Liver (tissue), 9 donors: Measurements from ENCODE around the gene OR10H2. TPM values are rescaled to one million over a fixed set of nuclear protein-coding genes. Genes with fewer than 3 reads are reported as not detected.

Source experiments
- DNase-seq: peaks from one replicate; pipeline ENCODE4 v3.0.0-alpha.2; 2017; ENCODE audit warnings: low spot score
- H3K27ac ChIP-seq, 2 donors: one replicate each; pipeline ENCODE4 v1.7.0; 2013; ENCODE audit warnings: inconsistent platforms in 2 of 2, low read length in 2 of 2, control low read depth in 1 of 2, low read depth in 1 of 2, mild to moderate bottlenecking in 1 of 2
- H3K27me3 ChIP-seq, 4 donors: one replicate each; pipeline versions ENCODE4 v1.6.1 to v1.7.0; 2013; ENCODE audit warnings: low read length in 3 of 4, inconsistent platforms in 1 of 4, mild to moderate bottlenecking in 1 of 4, moderate library complexity in 1 of 4; ENCODE audit not compliant: control insufficient read depth in 4 of 4, insufficient read depth in 4 of 4
- H3K36me3 ChIP-seq, 4 donors: one replicate each; pipeline versions ENCODE4 v1.6.1 to v1.7.0; 2013; ENCODE audit warnings: low read length in 3 of 4, mild to moderate bottlenecking in 3 of 4, low read depth in 1 of 4, moderate library complexity in 1 of 4; ENCODE audit not compliant: control insufficient read depth in 4 of 4, insufficient read depth in 3 of 4
- H3K4me1 ChIP-seq, 4 donors: one replicate each; pipeline versions ENCODE4 v1.6.1 to v1.7.0; 2013; ENCODE audit warnings: low read length in 3 of 4, mild to moderate bottlenecking in 3 of 4, moderate library complexity in 1 of 4; ENCODE audit not compliant: control insufficient read depth in 4 of 4, insufficient read depth in 4 of 4
- H3K4me3 ChIP-seq, 3 donors: one replicate each; pipeline versions ENCODE4 v1.6.1 to v1.7.0; 2013; ENCODE audit warnings: low read length in 3 of 3, control low read depth in 1 of 3, low read depth in 1 of 3, mild to moderate bottlenecking in 1 of 3
- H3K9ac ChIP-seq, 2 donors: one replicate each; pipeline ENCODE4 v1.7.0; 2013; ENCODE audit warnings: low read length in 2 of 2, mild to moderate bottlenecking in 2 of 2, moderate library complexity in 2 of 2, control low read depth in 1 of 2, low read depth in 1 of 2
- H3K9me3 ChIP-seq, 4 donors: one replicate each; pipeline versions ENCODE4 v1.6.1 to v1.7.0; 2013; ENCODE audit warnings: low read length in 3 of 4; ENCODE audit not compliant: control insufficient read depth in 4 of 4
- EGR1 ChIP-seq, 2 donors: IDR thresholded peaks; 2 replicates each; pipeline ENCODE4 v1.6.1; 2016 to 2018; ENCODE audit warnings: antibody characterized with exemption in 2 of 2, low read depth in 2 of 2
- FOXA1 ChIP-seq: IDR thresholded peaks from 2 replicates; pipeline ENCODE4 v1.6.1; 2016; ENCODE audit warnings: antibody characterized with exemption
- FOXA2 ChIP-seq: IDR thresholded peaks from 2 replicates; pipeline ENCODE4 v1.6.1; 2016; ENCODE audit warnings: antibody characterized with exemption
- GABPA ChIP-seq, 2 donors: IDR thresholded peaks in 1 of 2; conservative IDR thresholded peaks in 1 of 2; 2 replicates each; pipeline ENCODE4 v1.6.1; 2016; ENCODE audit warnings: antibody characterized with exemption in 2 of 2, mild to moderate bottlenecking in 1 of 2, moderate library complexity in 1 of 2
- HNF4A ChIP-seq, 2 donors: conservative IDR thresholded peaks; 2 replicates each; pipeline ENCODE4 v1.6.1; 2016; ENCODE audit warnings: antibody characterized with exemption in 2 of 2, mild to moderate bottlenecking in 2 of 2
- HNF4G ChIP-seq: IDR thresholded peaks from 2 replicates; pipeline ENCODE4 v1.6.1; 2016; ENCODE audit warnings: antibody characterized with exemption
- JUND ChIP-seq, 2 donors: IDR thresholded peaks; 2 replicates each; pipeline ENCODE4 v1.6.1; 2016; ENCODE audit warnings: antibody characterized with exemption in 2 of 2
- NR2F2 ChIP-seq: IDR thresholded peaks from 2 replicates; pipeline ENCODE4 v1.6.1; 2016; ENCODE audit warnings: antibody characterized with exemption
- RAD21 ChIP-seq, 2 donors: IDR thresholded peaks; 2 replicates each; pipeline ENCODE4 v1.6.1; 2016; ENCODE audit warnings: antibody characterized with exemption in 2 of 2, mild to moderate bottlenecking in 2 of 2
- RXRA ChIP-seq, 2 donors: IDR thresholded peaks; 2 replicates each; pipeline ENCODE4 v1.6.1; 2017 to 2018; ENCODE audit warnings: antibody characterized with exemption in 2 of 2, mild to moderate bottlenecking in 1 of 2
- SP1 ChIP-seq: IDR thresholded peaks from 2 replicates; pipeline ENCODE4 v1.6.1; 2018; ENCODE audit warnings: antibody characterized with exemption, mild to moderate bottlenecking
- TAF1 ChIP-seq: conservative IDR thresholded peaks from 2 replicates; pipeline ENCODE4 v1.6.1; 2016; ENCODE audit warnings: antibody characterized with exemption, mild to moderate bottlenecking
- YY1 ChIP-seq: IDR thresholded peaks from 2 replicates; pipeline ENCODE4 v1.6.1; 2016; ENCODE audit warnings: antibody characterized with exemption, mild to moderate bottlenecking
- WGBS: extraction: QIAGEN DNeasy Blood & Tissue Kit; methylation state at CpG from one replicate; pipeline ENCODE4 v1.1.7; 2013; 5-methylcytosine and 5-hydroxymethylcytosine counted together
- polyA plus RNA-seq, 2 donors: library from polyadenylated mRNA; stranded (reverse) in 1 of 2; unstranded in 1 of 2; fragments of 200-250 nt in 1 of 2; fragments of >200 nt in 1 of 2; fragmentation: Nextera tagmentation in 1 of 2; extraction: Ambion mirVana in 1 of 2; gene quantifications; one replicate each; pipeline versions ENCODE4 v1.2.1 to v1.2.3, GENCODE V29; 2013 to 2015
- total RNA-seq, 2 donors: library from RNA; depleted of rRNA; stranded (reverse); fragments of >200 nt; gene quantifications; one replicate each; pipeline ENCODE4 v1.2.3, GENCODE V29; 2014
- TF ChIP-seq, protein P1 (sequence below): IDR thresholded peaks from 2 replicates; pipeline ENCODE4 v1.6.1; 2016; ENCODE audit warnings: antibody characterized with exemption, mild to moderate bottlenecking
- TF ChIP-seq, protein P2 (sequence below): fragments of 150-350 bp; IDR thresholded peaks from 2 replicates; pipeline ENCODE4 v1.5.1; 2017; ENCODE audit warnings: improper control_type of control experiment, low read depth, low read length; ENCODE audit not compliant: missing input control
- TF ChIP-seq, protein P3 (sequence below): IDR thresholded peaks from 2 replicates; pipeline ENCODE4 v1.6.1; 2016; ENCODE audit warnings: antibody characterized with exemption
- TF ChIP-seq, protein P4 (sequence below): IDR thresholded peaks from 2 replicates; pipeline ENCODE4 v1.6.1; 2016; ENCODE audit warnings: antibody characterized with exemption
- TF ChIP-seq, protein P5 (sequence below): IDR thresholded peaks from 2 replicates; pipeline ENCODE4 v1.6.1; 2016; ENCODE audit warnings: antibody characterized with exemption
- donor health status: healthy.
- donor health status: healthy.
- donor health status: healthy.
- donor health status: healthy.
- donor health status: healthy.

The OR10H2 gene
- total and polyA plus RNA-seq, 4 donors, result not detected

DNA sequence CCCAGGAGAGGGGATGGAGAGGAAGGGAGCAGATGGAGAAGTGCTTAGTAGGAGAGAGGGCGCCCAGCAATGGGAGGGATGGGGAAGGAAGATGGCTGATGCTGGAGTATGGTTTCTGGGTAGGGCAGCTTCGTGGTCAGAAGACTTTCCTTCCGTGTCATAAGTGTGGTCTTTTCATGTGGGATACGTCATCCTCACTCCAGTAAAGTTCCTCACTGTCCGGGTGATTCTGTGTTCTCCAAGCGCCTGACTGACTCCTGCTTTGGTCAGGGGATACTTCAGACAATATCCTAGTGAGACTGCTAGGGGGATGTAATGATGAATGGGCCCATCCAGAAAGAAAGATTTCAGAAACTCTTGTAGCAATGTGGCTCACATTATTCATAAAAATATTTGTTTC is 6.1 kb downstream of the OR10H2 start:
- Histone ChIP-seq H3K36me3 (no peaks in the 10 kb centered on the region), H3K27ac (no peak overlapping the region), H3K27me3 (no peaks in the 10 kb centered on the region), H3K9me3 (no peaks in the 10 kb centered on the region), H3K9ac (no peak overlapping the region), H3K4me3 (no peak overlapping the region), H3K4me1 (no peaks in the 10 kb centered on the region)
- 70% methylated on average over 6 of the region's 6 CpGs for WGBS
- TF ChIP-seq, protein P1, sequence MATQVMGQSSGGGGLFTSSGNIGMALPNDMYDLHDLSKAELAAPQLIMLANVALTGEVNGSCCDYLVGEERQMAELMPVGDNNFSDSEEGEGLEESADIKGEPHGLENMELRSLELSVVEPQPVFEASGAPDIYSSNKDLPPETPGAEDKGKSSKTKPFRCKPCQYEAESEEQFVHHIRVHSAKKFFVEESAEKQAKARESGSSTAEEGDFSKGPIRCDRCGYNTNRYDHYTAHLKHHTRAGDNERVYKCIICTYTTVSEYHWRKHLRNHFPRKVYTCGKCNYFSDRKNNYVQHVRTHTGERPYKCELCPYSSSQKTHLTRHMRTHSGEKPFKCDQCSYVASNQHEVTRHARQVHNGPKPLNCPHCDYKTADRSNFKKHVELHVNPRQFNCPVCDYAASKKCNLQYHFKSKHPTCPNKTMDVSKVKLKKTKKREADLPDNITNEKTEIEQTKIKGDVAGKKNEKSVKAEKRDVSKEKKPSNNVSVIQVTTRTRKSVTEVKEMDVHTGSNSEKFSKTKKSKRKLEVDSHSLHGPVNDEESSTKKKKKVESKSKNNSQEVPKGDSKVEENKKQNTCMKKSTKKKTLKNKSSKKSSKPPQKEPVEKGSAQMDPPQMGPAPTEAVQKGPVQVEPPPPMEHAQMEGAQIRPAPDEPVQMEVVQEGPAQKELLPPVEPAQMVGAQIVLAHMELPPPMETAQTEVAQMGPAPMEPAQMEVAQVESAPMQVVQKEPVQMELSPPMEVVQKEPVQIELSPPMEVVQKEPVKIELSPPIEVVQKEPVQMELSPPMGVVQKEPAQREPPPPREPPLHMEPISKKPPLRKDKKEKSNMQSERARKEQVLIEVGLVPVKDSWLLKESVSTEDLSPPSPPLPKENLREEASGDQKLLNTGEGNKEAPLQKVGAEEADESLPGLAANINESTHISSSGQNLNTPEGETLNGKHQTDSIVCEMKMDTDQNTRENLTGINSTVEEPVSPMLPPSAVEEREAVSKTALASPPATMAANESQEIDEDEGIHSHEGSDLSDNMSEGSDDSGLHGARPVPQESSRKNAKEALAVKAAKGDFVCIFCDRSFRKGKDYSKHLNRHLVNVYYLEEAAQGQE, result no peak
- TF ChIP-seq FOXA1 (no peak), RXRA (IDR thresholded peaks at IDR 0.05) (no peak), YY1 (no peak), TAF1 (no peak), RAD21 (IDR thresholded peaks at IDR 0.05) (no peak), HNF4A (conservative IDR thresholded peaks at IDR 0.05) (no peak), HNF4G (no peak), SP1 (no peak), NR2F2 (no peak), GABPA (IDR thresholded peaks at IDR 0.05 in 1 of 2, conservative IDR thresholded peaks at IDR 0.05 in 1 of 2) (no peak), FOXA2 (no peak)
- TF ChIP-seq, protein P2, sequence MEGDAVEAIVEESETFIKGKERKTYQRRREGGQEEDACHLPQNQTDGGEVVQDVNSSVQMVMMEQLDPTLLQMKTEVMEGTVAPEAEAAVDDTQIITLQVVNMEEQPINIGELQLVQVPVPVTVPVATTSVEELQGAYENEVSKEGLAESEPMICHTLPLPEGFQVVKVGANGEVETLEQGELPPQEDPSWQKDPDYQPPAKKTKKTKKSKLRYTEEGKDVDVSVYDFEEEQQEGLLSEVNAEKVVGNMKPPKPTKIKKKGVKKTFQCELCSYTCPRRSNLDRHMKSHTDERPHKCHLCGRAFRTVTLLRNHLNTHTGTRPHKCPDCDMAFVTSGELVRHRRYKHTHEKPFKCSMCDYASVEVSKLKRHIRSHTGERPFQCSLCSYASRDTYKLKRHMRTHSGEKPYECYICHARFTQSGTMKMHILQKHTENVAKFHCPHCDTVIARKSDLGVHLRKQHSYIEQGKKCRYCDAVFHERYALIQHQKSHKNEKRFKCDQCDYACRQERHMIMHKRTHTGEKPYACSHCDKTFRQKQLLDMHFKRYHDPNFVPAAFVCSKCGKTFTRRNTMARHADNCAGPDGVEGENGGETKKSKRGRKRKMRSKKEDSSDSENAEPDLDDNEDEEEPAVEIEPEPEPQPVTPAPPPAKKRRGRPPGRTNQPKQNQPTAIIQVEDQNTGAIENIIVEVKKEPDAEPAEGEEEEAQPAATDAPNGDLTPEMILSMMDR, result no peak
- TF ChIP-seq, protein P3, sequence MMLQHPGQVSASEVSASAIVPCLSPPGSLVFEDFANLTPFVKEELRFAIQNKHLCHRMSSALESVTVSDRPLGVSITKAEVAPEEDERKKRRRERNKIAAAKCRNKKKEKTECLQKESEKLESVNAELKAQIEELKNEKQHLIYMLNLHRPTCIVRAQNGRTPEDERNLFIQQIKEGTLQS, result no peak
- DNase-seq, result no peak

DNA sequence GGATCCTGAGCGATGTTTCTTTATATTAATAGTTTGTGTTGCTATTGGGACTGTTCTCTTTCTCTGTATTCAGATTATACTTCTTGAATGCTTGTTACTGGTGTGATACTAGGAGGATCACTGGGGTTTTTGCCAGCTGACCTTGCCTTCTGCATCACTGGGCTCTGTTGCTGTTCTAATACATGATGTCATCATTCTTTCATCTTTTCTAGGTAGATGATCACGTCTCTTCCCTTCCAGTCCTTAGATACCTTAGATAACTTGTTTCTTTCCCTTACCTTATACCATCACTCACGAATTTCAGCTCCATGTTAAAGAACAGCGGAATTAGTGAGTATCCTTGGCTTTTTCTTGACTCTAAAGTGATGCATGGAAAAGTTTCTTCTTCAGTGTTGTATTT is 9.9 kb downstream of the OR10H2 start, which contains the start of gene OR10H3:
Gene OR10H3, plus strand, starts transcription at position 264 of the 400 bp plus-strand sequence. CDS start 3,408 bp downstream, outside the sequence.
- H3K4me3 ChIP-seq, result no peak within 1 kb of the TSS
- peaks cover 0 to 7% (median 0%) of the 10 kb centered on the region in 4 donors for H3K9me3 ChIP-seq
- no peak within 1 kb of the TSS for H3K9ac ChIP-seq
- H3K27ac ChIP-seq, result no peak within 1 kb of the TSS
- no peaks in the 10 kb centered on the region for H3K36me3 ChIP-seq
- no peaks in the 10 kb centered on the region for H3K27me3 ChIP-seq
- no peak for DNase-seq
- 76% methylated on average over 4 of the region's 4 CpGs for WGBS
- H3K4me1 ChIP-seq, result no peaks in the 10 kb centered on the region
- TF ChIP-seq, protein P2, result no peak
- TF ChIP-seq, protein P4, sequence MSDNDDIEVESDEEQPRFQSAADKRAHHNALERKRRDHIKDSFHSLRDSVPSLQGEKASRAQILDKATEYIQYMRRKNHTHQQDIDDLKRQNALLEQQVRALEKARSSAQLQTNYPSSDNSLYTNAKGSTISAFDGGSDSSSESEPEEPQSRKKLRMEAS, result no peak
- TF ChIP-seq, protein P1, result no peak
- TF ChIP-seq, protein P5, sequence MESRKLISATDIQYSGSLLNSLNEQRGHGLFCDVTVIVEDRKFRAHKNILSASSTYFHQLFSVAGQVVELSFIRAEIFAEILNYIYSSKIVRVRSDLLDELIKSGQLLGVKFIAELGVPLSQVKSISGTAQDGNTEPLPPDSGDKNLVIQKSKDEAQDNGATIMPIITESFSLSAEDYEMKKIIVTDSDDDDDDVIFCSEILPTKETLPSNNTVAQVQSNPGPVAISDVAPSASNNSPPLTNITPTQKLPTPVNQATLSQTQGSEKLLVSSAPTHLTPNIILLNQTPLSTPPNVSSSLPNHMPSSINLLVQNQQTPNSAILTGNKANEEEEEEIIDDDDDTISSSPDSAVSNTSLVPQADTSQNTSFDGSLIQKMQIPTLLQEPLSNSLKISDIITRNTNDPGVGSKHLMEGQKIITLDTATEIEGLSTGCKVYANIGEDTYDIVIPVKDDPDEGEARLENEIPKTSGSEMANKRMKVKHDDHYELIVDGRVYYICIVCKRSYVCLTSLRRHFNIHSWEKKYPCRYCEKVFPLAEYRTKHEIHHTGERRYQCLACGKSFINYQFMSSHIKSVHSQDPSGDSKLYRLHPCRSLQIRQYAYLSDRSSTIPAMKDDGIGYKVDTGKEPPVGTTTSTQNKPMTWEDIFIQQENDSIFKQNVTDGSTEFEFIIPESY, result no peak
- TF ChIP-seq HNF4G (no peak), GABPA (IDR thresholded peaks at IDR 0.05 in 1 of 2, conservative IDR thresholded peaks at IDR 0.05 in 1 of 2) (no peak), JUND (IDR thresholded peaks at IDR 0.05) (no peak), RAD21 (IDR thresholded peaks at IDR 0.05) (no peak), SP1 (no peak), RXRA (IDR thresholded peaks at IDR 0.05) (no peak), EGR1 (IDR thresholded peaks at IDR 0.05; ENCODE audit: low read depth in 2 of 2) (no peak), FOXA2 (no peak), YY1 (no peak)
- TF ChIP-seq, protein P3, result no peak
